SW 1271 (cell line): Measurements from ENCODE around the gene PRRT2.
A peak's percentile ranks its signal among the peaks of the same experiment; 100 is the strongest.
"Not testable (repeated sequence)": the region's sequence is repeated elsewhere in the genome, so short reads cannot be mapped to it uniquely, and the experiment has no call there.

ENCODE experiments used
- DNase-seq, 2 experiments: peaks; one replicate each; lab custom pipeline; 2025; lab: John Stamatoyannopoulos, UW

PRRT2 gene

DNA sequence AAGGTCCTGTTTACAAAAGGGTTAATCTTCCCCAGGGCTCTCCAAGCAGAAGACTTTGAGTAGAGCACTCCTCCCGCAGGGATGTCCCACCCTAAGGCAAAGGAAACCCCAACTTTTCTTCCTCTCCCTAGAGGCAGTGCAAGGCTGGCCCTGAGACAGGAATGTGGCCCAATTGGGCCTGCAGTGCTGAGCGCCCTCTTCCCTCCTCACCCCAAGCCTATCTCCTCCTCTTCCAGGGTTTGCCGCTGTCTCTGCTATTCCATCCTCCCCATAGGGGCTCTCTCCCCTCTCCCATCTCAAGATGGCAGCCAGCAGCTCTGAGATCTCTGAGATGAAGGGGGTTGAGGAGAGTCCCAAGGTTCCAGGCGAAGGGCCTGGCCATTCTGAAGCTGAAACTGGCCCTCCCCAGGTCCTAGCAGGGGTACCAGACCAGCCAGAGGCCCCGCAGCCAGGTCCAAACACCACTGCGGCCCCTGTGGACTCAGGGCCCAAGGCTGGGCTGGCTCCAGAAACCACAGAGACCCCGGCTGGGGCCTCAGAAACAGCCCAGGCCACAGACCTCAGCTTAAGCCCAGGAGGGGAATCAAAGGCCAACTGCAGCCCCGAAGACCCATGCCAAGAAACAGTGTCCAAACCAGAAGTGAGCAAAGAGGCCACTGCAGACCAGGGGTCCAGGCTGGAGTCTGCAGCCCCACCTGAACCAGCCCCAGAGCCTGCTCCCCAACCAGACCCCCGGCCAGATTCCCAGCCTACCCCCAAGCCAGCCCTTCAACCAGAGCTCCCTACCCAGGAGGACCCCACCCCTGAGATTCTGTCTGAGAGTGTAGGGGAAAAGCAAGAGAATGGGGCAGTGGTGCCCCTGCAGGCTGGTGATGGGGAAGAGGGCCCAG is 1.0 kb downstream of the PRRT2 start:
- DNase-seq = no peak

DNA sequence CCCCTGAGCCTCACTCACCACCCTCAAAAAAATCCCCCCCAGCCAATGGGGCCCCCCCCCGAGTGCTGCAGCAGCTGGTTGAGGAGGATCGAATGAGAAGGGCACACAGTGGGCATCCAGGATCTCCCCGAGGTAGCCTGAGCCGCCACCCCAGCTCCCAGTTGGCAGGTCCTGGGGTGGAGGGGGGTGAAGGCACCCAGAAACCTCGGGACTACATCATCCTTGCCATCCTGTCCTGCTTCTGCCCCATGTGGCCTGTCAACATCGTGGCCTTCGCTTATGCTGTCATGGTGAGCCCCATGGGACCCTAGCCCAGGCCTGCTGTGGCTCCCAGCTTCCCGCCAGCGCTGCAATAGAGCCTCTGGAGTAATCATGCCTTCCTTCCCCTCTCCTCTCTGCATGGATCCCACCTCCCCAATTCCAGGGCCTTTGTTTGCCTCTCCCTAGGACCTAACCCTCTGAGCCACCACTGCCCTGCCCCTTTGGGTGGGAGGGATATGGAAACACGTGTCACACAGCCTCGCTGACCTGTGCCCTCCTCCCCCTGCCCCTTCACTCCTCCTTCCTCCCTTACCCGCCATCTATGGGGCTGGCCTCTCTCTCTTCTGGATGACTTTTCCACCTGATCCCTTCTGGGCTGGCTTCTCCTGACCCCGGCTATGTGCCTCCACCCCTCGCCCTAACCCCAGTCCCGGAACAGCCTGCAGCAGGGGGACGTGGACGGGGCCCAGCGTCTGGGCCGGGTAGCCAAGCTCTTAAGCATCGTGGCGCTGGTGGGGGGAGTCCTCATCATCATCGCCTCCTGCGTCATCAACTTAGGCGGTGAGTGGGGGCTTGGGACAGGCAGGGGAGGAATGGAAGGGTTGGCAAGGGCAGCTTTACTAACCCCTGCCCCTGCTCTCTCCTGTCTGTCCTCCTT is 1.9 kb downstream of the PRRT2 start:
- DNase-seq = no peak

DNA sequence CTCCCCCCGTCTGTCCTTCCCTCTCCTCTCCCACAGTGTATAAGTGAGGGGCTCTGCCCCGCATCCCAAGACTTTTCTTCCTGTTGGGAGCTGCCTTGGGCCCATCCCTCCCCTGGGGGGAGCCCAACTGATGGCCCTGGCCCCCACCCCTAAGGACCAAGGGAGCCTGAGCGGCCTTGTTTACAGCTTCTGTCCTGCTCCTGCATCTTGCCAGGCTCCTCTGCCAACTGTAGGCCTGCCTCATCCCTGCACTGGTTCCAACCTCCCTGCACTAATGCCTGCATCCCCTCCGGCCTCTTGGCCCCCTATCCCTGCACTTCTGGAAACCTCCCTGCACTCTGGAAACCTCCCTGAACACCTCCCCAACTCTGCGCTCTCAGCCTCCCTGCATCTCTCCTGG is 2.6 kb downstream of the PRRT2 start:
- no peak for DNase-seq

DNA sequence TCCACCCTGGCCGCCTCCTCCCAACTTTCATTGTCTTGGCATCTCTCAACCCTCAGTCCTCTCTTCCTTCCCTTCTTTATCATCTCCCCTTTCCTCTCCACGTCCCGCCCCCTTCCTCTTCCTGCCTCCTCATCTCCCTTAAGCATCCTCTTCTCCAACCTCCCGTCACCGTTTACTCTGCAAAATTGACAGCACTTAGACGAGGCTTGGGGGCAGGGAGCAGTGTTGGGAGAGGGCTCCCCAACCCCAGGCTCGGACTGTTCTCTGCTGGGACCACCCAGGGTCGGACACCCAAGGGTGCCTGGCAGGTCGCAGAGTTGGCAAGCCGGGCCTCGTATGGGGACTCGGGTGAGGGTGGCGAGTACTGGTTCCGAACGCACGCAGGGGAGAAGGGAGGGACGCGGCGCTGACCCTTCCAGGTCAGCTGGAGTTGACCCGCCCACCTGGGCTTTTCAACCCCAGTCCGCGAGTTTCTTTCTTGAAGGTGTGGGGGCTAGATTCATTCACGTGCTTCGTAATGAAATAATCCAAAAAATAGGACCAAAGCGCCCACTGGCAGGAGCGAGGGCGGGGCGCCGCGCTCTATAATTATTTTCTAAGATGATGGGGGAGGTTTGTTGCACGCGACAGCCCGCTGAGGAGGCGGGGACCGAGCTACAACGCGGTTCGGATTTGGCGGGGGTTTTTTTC is 3.2 kb downstream of the PRRT2 start:
- peak in 1 of 2 experiments; percentile 27 for DNase-seq

DNA sequence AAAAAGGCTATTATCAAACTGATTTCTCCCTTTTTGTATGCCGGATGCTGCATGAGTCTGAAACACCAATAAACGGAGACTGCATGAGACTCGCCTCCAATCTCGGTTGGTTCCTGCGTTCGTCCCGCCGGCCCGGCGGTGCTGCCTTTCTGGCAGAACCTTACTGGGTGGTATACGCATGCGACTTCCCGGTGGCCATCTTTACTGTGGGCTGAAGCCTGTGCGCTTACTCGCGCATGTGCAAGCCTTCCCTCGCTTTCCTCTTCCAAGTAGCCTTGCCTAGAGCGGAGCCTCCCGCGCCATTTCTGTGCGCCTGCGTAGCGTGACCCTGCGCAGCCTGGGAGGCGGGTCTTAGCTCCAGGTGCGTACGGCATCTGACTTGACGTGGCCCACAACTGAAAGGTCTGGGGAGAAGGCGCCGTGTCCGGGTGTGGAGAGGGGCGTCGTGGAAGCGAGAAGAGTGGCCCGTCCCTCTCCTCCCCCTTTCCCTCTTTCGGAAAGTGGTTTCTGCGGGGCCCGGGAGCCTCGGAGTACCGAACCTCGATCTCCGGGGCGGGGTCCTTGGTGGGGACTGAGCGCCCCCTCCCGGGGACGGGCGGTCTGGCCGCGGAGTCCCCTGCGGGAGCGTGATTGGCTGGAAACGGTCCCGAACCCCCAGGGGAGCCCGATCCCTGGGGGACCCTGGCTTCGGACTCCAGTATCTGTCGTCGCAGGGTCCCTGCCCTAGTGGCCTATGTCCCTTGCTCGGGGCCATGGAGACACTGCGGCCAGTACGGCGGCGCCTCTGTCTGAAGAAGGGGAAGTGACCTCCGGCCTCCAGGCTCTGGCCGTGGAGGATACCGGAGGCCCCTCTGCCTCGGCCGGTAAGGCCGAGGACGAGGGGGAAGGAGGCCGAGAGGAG is 4.0 kb downstream of the PRRT2 start, which contains the start of gene PAGR1:
PAGR1 (plus strand) TSS at position 360 of the 901 bp plus-strand sequence; CDS start at position 734, 374 bp downstream.
- peak; percentile 98 to 99 for DNase-seq

DNA sequence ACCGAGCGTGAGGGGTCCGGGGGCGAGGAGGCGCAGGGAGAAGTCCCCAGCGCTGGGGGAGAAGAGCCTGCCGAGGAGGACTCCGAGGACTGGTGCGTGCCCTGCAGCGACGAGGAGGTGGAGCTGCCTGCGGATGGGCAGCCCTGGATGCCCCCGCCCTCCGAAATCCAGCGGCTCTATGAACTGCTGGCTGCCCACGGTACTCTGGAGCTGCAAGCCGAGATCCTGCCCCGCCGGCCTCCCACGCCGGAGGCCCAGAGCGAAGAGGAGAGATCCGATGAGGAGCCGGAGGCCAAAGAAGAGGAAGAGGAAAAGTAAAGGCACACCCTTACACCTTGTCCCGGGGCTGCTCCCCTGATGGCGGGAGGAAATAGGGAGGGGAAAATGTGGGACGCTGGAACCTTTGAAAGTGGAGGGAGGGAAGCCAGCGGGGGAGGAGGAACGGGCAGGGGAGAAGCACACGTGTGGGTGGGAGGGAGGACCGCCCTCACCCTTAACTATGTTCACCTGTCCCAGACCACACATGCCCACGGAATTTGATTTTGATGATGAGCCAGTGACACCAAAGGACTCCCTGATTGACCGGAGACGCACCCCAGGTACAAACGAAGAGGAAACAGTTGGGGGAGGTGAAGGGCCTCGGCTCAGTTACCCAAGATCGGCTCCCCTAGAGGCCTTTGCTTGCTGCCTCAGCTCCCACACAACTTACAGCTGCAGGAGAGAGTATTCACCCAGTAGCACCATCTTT is 4.9 kb downstream of the PRRT2 start:
- peak; percentile 45 to 89 for DNase-seq

DNA sequence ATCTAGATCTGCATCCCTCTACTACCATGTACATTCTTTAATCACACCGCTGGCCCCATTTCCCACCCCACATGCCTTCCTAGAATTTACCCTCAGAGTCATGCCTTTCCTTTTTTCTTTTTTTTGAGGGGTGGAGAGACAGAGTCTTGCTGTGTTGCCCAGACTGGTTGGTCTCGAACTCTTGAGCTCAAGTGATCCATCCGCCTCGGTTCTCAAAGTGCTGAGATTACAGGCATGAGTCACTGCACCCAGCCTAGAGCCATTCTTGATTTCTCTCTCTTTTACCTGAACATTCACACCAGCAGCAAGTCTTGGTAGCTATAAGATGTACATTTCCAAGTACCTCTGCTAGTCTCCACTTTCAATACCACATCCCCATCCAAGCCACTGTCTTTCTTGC is 6.1 kb downstream of the PRRT2 start:
- DNase-seq = no peak

DNA sequence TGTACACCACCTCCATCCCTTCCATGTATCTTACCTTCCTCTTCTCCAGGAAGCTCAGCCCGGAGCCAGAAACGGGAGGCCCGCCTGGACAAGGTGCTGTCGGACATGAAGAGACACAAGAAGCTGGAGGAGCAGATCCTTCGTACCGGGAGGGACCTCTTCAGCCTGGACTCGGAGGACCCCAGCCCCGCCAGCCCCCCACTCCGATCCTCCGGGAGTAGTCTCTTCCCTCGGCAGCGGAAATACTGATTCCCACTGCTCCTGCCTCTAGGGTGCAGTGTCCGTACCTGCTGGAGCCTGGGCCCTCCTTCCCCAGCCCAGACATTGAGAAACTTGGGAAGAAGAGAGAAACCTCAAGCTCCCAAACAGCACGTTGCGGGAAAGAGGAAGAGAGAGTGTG is 7.5 kb downstream of the PRRT2 start:
- DNase-seq = no peak

DNA sequence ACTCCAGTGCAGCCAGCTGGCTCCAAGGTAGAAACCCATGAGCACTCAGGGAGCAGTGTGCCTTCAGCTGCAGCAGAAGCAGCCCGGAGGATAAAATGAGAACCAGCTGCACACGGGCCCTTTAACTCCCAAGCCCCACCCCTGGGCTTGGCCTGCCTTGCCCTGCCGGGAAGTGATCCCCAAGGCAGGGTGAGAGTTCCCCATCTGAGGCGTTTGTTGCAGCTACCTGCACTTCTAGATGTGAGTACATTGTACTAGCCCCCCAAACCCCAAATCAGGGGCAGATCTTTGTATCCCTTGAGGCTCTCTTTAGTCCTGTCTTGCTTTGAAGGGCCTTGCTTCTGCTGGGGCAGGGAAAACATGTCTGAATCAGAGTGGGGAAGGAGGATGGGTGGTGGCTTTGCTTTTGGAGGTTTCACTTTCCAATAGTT is 8.3 kb downstream of the PRRT2 start, which contains the start of gene MVP:
MVP (plus strand) TSS at position 192 of the 431 bp plus-strand sequence. CDS start 10,088 bp downstream, outside the sequence.
- DNase-seq = peak in 1 of 2 experiments; percentile 71

DNA sequence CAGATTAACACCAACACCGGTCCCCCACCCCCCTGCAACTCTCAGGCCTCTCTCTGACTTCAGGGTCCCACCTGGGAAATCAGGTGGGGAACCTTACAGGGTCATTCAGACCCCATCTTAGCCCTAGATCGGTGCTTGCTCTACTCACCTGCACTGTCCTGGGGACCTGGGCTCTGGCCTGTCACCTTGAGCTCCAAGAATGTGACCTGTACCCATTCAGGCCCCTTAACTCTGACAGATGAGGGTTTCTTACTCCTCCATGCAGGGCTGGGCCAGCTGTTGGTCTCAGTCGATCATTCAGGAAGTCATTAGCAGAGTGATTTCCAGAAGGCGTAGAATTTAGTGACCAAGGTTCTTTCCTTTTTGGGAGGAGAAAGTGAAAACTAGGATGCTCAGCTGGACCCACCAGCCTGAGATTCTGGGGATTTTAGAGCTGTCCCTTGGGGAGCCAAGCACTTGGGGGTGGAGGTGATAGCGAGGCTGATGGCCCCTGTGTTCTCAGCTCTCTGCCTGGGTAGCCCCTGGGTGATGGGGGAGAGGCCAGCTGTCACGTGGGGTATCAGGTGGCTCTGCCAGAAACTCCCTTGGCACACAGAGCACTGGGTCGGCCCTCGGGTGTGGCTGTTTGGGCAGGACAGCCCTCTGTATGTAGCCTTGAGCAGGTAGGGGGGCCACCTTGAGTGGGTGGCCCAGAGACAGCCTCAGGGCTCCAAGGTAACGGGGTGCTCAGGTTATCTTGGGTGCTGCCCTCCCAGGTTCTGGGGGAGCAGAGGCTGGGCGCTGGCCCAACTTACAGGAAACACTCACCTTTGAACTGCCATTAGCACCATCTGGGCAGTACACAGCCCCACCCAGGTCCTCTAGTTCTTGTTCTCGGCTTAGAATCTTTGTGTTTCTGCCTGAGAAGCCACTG is 9.0 kb downstream of the PRRT2 start:
- DNase-seq = peak; percentile 45 to 69

DNA sequence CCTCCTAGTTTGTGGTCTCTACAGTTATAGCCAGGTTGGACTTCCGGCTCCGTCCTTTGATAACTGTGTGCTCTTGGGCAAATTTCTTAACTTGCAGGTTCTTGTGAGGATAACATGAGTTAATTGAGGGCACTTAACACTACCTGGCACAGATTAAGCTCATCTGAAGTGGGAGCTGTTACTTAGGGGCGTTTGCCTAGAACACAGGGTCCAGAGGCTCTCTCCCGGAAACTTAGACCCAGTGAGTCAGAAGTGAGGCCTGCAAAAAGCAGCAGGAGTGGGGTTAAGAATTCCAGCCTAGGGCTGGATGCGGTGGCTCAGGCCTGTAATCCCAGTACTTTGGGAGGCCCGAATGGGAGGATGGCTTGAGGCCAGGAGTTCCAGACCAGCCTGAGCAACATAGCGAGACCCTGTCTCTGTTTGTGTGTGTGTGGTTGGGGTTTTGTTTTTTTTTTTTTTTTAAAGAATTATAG is 9.7 kb downstream of the PRRT2 start:
- DNase-seq = peak; percentile 47 to 83

DNA sequence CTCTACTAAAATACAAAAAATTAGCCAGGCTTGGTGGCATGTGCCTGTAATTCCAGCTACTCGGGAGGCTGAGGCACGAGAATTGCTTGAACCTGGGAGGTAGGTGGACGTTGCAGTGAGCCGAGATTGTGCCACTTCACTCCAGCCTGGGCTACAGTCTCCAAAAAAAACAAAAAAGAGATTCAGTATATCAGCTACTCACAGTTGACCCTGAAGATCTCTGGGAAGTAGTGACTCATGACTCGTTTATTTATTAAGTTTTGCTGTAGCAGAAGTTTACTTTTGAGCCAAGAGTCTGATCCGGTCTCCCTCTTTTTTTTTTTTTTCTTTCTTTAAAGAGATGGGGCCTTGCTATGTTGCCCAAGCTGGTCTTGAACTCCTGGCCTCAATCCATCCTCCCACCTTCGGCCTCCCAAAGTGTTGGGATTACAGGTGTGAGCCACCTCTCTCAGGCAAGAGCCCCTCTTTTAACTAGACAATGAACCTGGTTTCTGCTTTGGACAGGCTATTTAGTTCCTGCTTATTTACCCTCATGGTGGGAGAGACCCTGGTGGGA is 12.7 kb downstream of the PRRT2 start:
- DNase-seq = peak in 1 of 2 experiments; percentile 80

DNA sequence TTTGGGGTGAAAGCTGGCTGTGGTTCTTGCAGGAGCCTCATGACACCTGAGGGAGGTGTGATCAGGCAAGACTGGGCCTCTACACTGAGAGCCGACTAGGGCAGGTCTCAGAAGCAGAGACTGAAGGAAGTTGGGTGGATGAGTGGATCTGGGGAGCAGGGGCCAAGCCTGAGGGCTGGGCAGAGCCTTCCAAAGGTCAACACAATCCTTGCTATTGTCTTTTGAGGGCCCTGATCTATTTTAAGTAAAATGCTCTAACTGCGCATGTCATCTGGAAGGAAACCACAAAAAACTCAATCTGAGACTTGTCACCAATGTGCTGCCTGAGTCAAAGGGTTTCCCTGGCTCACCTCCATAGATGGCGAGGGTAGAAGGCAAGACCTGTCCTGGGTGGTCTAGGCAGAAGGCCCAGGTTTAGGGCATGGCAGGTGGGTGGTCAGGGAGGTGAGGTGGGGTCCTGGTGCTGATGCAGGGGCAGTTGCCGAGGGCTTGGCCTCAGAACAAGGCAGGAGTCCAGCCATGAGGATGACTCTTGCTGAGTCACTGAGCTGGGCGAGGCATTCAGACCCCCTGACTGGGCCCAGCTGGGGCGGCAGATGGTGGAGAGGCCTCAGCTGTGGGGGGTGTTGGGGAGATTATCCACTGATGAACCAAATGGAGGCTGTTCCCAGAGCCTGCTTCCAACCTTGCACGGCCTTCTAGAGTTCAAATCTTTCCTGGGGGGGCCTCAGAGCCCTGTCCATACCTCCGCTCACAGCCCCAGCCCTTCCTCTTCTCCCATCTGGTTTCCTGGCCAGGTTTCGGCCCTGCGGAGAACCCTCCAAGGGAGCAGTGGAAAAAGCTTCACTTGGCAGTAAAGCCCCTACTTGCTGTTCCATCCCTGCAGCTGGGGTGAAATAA is 13.4 kb downstream of the PRRT2 start:
- peak in 1 of 2 experiments; percentile 68 for DNase-seq

DNA sequence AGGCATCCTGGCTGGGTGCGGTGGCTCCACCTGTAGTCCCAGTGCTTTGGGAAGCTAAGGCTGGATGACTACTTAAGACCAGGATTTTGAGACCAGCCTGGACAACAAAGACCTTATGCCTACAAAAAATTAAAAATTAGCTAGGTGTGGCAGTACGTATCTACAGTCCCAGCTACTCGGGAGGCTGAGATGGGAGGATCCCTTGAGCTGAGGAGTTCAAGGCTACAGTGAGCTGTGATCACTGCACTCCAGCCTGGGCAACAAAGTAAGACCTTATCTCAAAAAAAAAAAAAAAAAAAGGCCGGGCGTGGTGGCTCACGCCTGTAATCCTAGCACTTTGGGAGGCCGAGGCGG is 14.3 kb downstream of the PRRT2 start:
- DNase-seq = no peak

DNA sequence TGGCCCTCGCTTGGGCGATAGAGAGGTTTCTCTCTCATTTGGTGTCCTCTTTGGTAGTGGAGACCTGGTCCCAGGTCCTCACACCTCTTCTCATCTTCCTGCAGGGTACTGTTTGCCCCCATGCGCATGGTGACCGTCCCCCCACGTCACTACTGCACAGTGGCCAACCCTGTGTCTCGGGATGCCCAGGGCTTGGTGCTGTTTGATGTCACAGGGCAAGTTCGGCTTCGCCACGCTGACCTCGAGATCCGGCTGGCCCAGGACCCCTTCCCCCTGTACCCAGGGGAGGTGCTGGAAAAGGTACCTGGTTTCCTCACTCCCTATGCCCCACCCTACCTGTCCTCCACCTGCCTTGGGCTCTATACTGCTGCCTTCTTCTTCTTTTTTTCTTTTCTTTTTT is 18.8 kb downstream of the PRRT2 start:
- no peak for DNase-seq

DNA sequence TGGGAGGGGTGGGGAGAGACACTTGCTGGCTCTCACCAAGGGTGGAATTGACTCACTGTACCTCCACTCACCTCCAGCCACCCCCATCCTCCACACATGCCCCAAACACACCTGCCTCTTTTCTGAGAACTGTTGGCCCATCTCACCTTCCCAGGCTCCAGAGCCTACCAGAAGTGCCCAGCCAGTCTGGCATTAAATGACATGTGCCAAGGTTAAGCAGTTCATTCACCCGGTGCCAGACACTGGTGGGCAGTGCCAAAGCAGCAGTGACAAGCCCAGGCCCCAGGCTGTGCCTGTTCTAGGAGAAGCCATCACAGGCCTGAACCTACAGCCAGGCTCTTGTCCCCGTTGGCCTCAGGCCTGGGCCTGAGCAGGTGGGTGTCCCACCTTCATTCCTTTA is 19.5 kb downstream of the PRRT2 start:
- no peak for DNase-seq

DNA sequence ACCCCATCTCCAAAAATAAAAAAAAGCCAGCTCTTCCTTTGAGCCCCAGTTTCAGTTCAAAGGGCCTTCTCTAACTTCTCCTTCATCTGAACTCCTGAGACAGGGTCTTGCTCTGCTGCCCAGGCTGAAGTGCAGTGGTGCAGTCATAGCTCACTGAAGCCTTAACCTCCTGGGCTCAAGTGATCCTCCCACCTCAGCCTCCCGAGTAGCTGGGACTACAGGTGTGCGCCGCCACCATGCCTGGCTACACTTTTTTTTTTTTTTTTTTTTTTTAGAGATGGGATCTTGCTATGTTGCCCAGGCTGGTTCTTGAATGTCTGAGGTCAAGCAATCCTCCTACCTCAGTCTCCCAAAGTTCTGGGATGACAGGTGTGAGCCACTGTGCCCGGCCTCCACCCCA is 21.2 kb downstream of the PRRT2 start:
- DNase-seq = not testable (repeated sequence)

DNA sequence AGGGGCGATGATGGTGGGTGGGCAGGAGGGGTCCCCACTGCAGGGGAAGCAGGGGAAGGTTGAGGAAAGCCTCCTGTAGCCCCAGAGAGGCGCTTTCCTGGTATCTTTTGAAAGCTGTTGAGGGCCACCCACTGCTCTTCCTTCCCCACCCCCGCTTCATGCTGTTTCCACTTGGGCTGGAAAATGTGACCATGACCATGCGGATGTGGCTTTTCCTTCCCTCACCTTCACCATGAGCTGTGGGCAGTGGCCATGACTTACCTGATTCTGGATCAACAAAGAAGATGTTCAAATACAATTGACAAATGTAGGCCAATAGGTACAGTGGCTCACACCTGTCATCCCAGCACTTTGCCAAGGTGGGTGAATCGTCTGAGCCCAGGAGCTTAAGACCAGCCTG is 22.1 kb downstream of the PRRT2 start:
- no peak for DNase-seq
